NCI-H1417 (cell line): ENCODE measurements around the gene AWAT1.
"Not testable (repeated sequence)": the region's sequence is repeated elsewhere in the genome, so short reads cannot be mapped to it uniquely, and the experiment has no call there.

ENCODE experiments used
- DNase-seq, 3 experiments: peaks; one replicate each; lab custom pipeline; 2025; lab: John Stamatoyannopoulos, UW

The AWAT1 gene

DNA sequence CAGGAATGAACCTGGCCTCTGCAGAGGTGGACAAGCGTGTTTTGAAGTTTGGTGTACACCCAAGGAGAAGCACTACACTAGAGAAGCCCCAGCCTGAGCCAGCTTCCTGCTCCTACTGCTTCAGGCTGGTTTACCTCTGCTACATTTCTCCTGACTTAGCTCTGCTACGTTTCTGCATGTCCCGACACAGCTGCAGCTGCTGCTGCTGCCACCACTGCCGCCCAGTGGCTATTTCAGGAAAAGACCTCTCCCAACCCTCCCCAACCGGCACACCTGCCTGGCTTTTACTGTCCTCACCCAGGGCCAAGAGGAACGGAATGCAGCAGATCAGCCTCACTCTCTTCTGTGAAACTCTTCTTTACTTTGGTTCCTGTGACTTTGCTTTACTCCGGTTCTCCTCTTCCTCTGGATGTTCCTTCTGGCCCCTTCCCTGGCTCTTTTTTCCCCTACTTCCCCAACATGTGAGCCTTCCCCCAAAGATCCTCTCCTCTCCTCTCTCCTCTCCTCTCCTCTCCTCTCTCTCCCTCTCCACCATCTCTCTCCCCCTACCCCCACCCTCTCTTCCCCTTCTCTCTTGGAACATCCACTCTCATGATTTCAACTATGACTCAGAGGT is 28.6 kb downstream of the AWAT1 start:
- DNase-seq: peak in 2 of 3 experiments; percentile 19 to 39

DNA sequence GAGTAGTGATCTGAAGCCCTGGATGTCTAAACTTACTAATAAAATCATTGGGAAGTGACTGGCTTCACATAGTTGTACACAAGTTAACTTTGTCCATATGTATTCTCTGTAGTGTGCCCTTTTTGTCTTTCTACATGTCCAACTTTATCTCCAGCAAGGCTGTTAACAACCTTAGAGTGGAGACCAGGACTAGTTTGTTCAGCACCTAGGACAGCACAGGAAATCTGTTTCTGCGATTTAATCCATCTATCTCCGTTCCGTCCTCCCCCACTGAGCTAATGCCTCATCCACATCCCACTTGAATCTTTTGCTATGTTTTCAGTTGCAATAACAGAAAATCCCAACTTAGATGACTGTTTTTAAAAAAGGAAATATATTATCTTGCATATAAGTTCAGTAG is 30.3 kb downstream of the AWAT1 start:
- no peak for DNase-seq

- DNase-seq: no peak
Measured at GRCh38 chrX:70268034-70268433, 33.6 kb downstream of the AWAT1 start, which contains the start of gene ARR3. TSS of gene ARR3 (plus strand) at chrX:70268334. CDS start at chrX:70269386, 1,052 bp downstream.

GRCh38 chrX:70274029-70274428 is 39.6 kb downstream of the AWAT1 start:
- DNase-seq: not testable (repeated sequence)

- no peak for DNase-seq
Measured at GRCh38 chrX:70279081-70279480, 44.6 kb downstream of the AWAT1 start.

DNA sequence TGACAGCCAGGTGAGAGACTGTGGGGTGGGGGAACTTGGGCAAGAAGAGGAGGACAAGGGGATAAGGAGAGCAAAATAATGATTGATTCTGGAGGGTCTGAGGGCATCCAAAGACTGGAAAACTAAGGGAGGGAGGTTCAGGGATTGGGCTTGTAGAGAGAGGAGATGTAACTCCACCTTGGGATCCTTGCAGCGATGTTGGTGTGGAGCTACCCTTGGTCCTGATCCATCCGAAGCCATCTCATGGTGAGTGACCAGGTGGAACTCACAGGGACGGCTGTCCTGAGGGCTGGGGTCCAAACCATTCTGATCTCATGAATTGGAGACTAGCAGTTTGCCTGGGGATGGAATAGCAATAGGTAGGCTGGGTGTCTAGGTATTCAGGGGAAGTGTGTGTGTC is 46.1 kb downstream of the AWAT1 start:
- DNase-seq: no peak

DNA sequence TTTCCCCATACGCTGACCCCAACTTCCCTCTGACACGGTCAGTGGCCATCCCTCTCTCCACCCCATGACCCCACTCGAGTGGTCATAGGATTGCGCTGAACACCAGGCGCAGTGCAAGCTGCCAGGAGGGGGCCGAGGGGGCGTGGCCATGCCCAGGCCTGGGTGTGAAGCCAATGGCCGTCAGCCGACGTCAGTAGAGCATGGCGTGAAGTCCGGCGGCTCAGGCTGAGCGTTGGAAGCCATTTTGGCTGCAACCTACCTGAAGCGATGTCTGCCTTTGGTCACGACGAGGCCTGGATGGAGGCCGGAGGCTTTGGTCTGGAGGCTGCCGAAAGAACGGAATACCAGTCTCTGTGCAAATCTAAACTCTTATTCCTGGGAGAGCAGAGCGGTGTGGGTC is 47.5 kb downstream of the AWAT1 start, which contains the start of gene RAB41:
Gene RAB41 (plus strand): TSS at position 222 of the 400 bp plus-strand sequence. CDS start 46 bp downstream, at position 268.
- DNase-seq: no peak

DNA sequence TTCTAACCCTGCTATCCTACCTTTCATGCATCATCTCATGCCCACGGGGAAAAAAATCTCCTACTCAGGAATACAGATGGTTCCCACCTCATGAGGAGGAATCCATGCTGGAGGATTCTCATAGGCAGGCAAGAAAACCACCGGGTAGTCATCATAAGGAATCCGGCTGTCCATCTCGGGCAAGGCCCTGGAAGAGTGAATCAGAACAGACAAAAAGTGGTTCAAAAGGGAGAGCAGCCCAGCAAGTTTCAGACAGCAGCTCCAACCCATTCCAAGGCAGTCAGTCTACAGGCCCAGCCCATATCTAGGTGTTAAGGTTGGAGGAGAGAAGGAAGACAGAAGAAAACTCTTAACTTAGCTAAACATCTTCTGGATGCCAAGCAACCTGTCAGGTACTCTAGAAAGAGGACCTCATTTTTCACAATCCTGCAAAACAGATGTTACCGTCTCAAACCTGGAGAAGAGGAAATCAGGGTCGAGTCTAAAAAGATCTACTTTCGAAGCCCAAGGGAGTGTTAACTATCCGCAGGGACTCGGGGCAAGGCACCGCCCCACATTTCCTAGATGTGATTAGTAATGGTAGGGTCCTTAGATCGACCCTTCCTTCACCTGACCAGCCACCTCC is 54.8 kb downstream of the AWAT1 start:
- no peak for DNase-seq
